Suprapubic skin (tissue), 3 donors: ENCODE data around the gene SLAMF1.

Source experiments
- CTCF ChIP-seq, 2 donors: fragments of 200-600 bp in 1 of 2; fragments of 450-650 bp in 1 of 2; sonication (generic) in 1 of 2; IDR thresholded peaks; one replicate each; pipeline ENCODE4 v1.5.1; 2016 to 2019; ENCODE audit warnings: antibody characterized with exemption in 2 of 2, mild to moderate bottlenecking in 1 of 2, moderate library complexity in 1 of 2
- POLR2A ChIP-seq, 2 donors: fragments of 450-650 bp; IDR thresholded peaks; one replicate each; pipeline ENCODE4 v1.6.1; 2017; ENCODE audit warnings: antibody characterized with exemption in 2 of 2, mild to moderate bottlenecking in 2 of 2, moderate library complexity in 2 of 2

GRCh38 chr1:160671603-160672517 is 25.0 kb upstream of the SLAMF1 start:
- TF ChIP-seq CTCF (IDR thresholded peaks at IDR 0.05) (no peak), POLR2A (IDR thresholded peaks at IDR 0.05) (no peak)
